ELF-1 (cell line): ENCODE data around the gene ELOVL3.

Experiments used
- DNase-seq: peaks from one replicate; pipeline ENCODE4 v3.0.0-alpha.2; 2016; ENCODE audit warnings: low read depth, low spot score

The ELOVL3 gene

GRCh38 chr10:102226542-102226870 lies 407 bp downstream of the ELOVL3 start:
- no peak for DNase-seq

- no peak for DNase-seq
Measured at GRCh38 chr10:102227050-102227449, 951 bp downstream of the ELOVL3 start.

GRCh38 chr10:102229810-102230263 lies 3.7 kb downstream of the ELOVL3 start:
- peak; percentile 89 for DNase-seq

DNA sequence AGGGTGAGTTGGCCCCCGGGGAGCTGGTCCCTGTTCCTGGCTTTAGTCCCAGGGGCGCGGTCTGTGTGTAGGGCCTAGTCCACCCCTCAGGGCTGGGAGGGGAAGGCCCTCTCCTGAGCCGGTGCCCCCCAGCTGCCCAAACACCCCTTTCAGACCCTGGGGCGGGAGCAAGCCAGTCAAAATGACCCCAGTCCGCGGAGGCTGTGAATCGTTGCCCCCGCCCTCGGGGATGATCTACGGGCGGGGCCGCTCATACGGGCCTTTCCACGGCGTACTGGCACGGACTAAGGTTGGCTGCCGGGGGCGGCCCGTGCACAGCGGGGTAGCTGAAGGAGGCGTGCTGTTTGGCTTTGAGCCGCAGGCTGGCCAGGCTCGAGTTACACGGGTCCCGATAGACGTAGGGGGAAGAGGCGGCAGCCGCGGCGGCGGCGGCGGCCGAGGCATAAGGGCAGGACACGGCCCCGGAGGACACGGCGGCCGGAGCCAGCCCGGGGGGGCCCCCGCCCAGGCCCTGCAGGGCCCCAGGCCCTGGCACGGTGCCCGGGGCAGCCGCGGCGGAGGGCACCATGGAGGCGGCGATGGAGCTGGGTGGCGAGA lies 4.3 kb downstream of the ELOVL3 start:
- peak; percentile 93 for DNase-seq

DNA sequence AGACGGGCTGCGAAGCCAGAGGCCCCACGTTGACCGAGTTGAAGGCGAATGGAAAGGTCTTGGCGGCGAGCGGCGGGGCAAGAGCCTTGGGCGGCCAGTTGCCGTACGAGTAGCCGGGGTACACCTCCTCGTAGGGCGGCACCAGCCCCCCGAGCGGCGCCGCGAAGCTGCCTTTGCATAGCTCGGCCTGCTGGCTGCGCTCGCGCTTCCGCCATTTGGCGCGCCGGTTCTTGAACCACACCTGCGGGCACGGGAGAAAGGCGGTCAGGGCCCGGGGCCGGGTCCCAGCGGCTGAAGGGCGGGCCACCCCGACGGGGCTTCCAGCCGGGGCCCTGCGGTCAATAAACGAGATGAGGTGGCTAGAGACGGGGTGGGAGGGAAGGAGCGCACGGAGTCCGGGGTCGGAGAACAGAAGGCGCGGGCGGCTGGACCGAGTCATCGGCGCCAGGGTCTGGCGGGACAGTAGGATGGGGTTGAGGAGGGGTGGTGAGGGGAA lies 4.8 kb downstream of the ELOVL3 start:
- peak; percentile 64 for DNase-seq

- DNase-seq = peak; percentile 88
Measured at GRCh38 chr10:102231357-102232318, 5.5 kb downstream of the ELOVL3 start.

GRCh38 chr10:102233997-102234396 lies 7.9 kb downstream of the ELOVL3 start:
- no peak for DNase-seq

DNA sequence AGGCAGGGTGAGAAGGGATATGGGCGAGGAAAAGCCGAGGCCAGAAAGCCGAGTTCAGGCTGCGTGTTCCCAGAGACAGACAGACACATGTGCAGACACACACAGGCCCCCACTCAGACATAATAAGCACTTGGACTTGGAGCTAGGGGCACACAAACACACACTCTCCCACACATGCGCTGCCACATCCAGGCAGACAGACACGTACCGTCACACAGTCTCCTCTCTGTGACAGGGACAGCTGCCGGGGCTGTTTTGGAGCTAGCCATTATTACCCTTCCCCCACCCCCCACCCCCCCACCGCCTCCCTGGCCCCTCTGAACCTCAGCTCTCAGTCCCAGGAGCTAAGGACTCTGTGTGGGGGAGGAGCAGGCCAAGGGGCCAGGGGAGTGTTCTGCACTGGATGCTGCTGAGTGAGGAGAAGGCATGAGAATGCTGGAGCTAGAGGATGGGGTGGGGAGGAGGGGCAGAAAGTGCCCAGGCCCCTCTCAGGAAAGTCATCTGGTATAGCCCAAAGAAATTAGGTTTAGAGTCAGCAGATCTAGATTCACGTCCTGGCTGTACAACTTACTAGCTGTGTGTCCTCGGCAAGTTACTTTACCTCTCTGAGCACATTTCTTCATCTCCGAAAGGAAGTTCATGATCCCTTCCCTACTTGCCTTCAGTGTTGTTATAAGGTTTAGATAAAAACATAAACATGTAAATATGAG lies 8.9 kb downstream of the ELOVL3 start:
- DNase-seq = no peak

DNA sequence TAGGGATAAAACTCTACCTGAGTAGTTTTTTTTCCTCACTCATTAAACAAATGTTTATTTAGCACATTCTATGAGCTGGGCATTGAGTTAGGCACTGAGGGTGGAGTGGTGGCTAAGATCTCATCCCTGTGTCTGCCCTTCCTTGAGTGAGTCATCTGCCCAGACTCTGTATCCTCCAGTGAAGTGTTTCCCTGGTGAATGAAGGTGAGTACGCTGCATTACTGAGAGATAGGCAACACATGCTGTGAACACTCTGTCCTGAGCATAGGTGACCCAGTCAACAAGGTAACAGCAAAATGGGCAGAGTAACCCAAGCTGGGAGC lies 9.5 kb downstream of the ELOVL3 start:
- DNase-seq = no peak

GRCh38 chr10:102236006-102236405 lies 9.9 kb downstream of the ELOVL3 start:
- no peak for DNase-seq

DNA sequence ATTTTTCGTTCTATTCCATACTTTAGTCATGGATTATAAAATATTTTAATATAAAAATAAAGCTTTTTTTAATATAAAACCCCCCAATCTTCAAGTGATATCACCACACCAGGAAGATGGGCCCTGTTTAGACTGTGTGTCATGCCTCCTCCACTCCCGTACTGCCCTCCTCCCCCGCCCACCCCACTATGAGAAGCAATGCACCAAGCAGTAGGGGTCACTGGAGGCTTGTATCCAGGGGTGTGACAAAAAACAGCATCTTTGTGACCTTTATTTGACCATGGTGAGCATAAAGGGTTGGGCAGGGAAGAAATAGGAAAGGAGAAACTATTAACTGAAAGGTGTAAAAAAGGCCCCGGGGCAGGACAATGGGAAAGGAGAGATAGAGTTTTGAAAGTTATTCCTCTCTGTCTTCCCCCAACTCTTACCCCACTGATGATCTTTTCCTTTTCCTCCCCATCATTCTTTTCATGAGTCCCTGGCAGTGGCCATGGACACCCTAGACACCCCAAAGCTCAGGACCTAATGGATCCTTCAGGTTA lies 11.7 kb downstream of the ELOVL3 start:
- no peak for DNase-seq

DNA sequence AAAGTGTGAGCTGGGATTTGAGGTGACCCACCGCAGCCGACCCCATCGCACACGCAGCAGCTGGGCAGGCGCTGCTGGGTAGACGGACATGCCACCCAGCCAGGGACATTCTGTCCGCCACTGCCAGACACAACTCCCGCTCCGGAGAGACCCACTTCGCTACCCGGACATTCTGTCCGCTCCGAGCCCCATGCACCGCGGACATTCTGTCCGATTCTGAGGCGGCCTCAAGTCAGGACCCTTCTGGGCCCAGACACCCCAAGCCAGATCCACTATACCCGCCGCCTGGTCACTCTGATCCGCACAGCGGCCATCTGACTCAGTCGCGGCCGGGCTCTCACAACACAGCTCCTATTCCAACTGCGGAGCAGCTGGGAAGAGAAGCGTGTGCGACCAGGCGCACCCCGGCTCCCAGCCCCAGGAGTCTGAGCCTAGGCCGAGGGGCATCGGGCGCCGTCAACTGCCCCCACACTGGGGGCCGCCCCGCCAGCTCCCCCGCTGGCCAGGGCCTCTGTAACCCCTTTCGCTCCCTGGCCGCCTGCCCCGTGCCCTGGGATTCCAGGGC lies 14.4 kb downstream of the ELOVL3 start:
- DNase-seq = peak; percentile 30

DNA sequence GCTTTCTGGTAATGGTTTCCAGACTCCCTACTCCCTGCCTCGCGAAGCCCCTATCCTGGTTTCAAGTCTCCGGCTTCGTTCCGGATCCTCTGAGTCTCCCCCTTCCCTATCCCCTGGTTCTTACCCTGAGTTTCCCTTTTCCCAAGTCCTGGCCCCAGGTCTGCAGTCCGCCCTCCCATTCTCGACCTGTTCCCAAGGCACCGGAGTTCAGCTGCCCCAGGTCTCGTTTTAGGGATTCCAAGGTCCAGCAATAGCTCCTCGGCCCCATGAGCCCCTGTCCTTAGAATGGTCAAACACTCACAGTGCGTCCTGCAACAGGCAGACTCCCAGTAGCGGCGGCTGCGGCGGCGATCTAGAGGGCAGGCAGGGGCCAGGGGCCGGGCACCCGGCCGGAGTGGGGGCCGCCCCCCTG lies 14.9 kb downstream of the ELOVL3 start:
- DNase-seq = no peak

- peak; percentile 95 for DNase-seq
Measured at GRCh38 chr10:102241444-102242117, 15.5 kb downstream of the ELOVL3 start, which contains the start of gene PITX3. Gene PITX3, minus strand, starts transcription at chr10:102241512. Its CDS starts 9,432 bp downstream, at chr10:102232080.

GRCh38 chr10:102242118-102242485 lies 16.0 kb downstream of the ELOVL3 start:
- DNase-seq = no peak

- DNase-seq = no peak
Measured at GRCh38 chr10:102243309-102243708, 17.2 kb downstream of the ELOVL3 start.

DNA sequence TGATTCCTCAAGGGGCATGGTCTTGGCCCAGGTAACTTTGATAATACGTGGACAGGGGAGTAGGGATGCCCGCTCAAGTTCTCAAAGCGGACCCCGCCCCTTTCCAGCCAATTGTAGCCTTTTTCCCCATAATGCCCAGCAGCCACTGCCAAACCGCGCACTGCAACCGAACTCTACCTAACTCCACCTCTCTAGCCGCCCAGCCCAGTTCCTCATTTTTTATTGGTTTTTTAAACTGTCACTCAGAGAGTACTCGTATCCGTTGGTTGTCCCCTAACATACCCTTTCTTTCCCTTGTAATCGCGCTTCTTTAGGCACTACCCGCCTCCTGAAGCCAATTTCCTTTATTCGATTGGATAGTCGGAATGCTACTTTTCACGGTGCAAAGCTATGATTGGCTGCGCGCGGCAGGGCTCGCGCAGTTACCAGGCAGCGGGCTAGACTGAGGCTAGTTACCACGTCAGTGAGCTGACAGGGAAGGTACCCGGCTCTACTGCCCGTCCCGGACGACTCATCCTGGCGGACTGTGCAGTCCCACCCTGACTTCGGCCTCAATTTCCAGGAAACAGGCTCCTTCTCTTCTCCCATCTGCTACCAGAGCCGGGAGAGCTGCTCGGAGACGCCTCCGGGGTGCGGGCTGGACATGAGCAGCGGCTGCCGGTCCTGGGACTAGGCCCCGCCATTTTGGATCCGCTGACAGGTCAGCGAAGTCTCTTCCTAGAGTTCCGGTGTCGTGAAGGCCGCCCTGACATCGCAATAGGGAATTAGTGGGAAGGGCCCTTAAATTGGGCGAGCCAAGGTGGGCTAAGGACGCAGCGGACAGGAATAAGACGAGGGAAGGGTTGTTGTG lies 19.2 kb downstream of the ELOVL3 start, which contains the start of gene GBF1:
GBF1 (plus strand) TSS at position 451 of the 850 bp plus-strand sequence. CDS start 13,407 bp downstream, outside the sequence.
- peak; percentile 100 for DNase-seq

- DNase-seq = no peak
Measured at GRCh38 chr10:102245932-102246251, 19.8 kb downstream of the ELOVL3 start.

GRCh38 chr10:102246261-102246660 lies 20.2 kb downstream of the ELOVL3 start:
- no peak for DNase-seq

- no peak for DNase-seq
Measured at GRCh38 chr10:102247734-102248133, 21.6 kb downstream of the ELOVL3 start.
